Dermis microvascular lymphatic vessel endothelial cell (primary cell): ENCODE results near the gene RAP1A. TPM values are rescaled to one million over a fixed set of nuclear protein-coding genes. Genes with fewer than 3 reads are reported as not detected.
A peak's percentile ranks its signal among the peaks of the same experiment; 100 is the strongest.

ENCODE experiments used
- DNase-seq, 2 donors: peaks; one replicate each; pipeline versions ENCODE4 v3.0.0 to v3.0.0-alpha.2; 2010; ENCODE audit warnings: low read depth in 2 of 2
- total RNA-seq: library from RNA; depleted of rRNA; stranded (reverse); fragments of >200 nt; gene quantifications from 2 replicates; pipeline ENCODE4 v1.2.1, GENCODE V29; 2014

The RAP1A gene
- total RNA-seq, 1 donor from 2014 or later: 8.9 TPM

GRCh38 chr1:111755331-111756123 is 135.9 kb downstream of the RAP1A start, which contains the start of gene DDX20:
DDX20 (plus strand) TSS chr1:111755901; CDS start chr1:111755925, 24 bp downstream.
- peak; percentile 90 to 96 for DNase-seq

DNA sequence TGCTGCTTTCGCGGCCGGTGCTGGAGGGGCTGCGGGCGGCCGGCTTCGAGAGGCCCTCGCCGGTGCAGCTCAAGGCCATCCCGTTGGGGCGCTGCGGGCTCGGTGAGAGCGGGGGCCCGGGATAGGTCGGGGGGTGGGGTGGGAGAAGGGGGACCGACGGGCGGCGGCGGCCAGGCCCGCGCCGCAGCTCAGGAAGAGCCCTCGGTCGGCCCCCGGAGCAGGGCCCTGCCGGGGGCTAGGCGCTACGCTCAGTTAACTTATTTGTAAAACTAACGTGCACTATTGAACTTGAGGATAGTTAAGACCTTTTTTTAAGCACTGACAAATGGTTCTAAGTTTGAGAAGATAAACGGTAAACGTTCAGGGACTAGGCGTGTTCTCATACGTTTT is 136.5 kb downstream of the RAP1A start:
- no peak for DNase-seq

GRCh38 chr1:111758373-111758772 is 138.8 kb downstream of the RAP1A start:
- no peak for DNase-seq

DNA sequence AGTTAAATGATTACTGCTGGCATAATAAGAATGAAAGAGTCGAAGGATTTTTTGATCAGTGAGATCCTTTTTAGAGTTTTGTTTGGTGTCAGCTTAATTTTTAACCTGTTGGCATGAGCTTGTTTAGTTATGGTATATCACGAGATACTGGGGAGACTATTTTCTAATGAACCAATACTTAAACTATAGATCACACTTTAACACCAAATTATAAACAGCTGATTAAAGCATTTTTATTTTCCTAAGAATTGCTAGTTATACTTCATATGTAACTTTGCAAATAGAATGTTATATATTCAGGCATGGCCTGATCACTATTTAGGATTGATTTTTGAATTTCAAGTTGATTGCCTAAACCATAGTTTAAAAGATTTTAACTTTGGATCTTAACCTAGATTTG is 142.1 kb downstream of the RAP1A start:
- DNase-seq: no peak

DNA sequence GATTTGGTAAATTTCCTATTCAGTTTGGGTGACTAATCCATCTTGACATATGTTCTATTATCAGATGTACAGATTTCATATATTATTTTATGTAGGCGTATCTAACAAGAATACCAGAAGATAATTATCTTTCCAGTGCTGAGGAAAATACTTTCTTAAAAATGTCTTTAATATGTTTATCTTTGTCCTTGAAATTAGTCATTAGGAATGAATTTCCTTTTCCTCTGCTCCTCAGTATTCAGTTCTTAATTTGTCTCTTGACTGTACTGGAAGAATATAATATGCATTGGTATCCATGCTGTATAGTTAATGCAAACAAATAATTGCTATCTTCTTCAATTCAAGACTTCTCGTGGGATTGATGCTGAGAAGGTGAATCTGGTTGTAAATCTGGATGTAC is 142.7 kb downstream of the RAP1A start:
- no peak for DNase-seq

Other genes with a start within 250 kb of the RAP1A start
- 0.26 and 0.89 TPM in 2 replicates for gene OVGP1, start 192.1 kb upstream of the RAP1A start, total RNA-seq
- gene WDR77, start 170.5 kb upstream of the RAP1A start, total RNA-seq: 35.0 and 42.2 TPM in 2 replicates
- gene ATP5PB, start 170.3 kb upstream of the RAP1A start, total RNA-seq: 178 and 279 TPM in 2 replicates
- under 0.01 and 0.13 TPM in 2 replicates for gene C1orf162, start 145.8 kb upstream of the RAP1A start, total RNA-seq
- gene ADORA3, start 116.2 kb upstream of the RAP1A start, total RNA-seq: 0.13 TPM in 1 of 2 replicates, not detected in the other
- not detected in 2 replicates for gene TMIGD3, start 116.2 kb upstream of the RAP1A start, total RNA-seq
- 5.3 and 6.6 TPM in 2 replicates for gene INKA2, start 119.6 kb downstream of the RAP1A start, total RNA-seq
- 12.5 and 18.1 TPM in 2 replicates for gene DDX20, start 136.1 kb downstream of the RAP1A start, total RNA-seq